SU-DHL-6 (cell line): ENCODE measurements around the gene TTLL11.

Experiments
- H2AFZ ChIP-seq: fragments of 200-600 bp; sonication (generic); 2 replicates; pipeline ENCODE4 v1.6.1; 2014; ENCODE audit warnings: low read depth, mild to moderate bottlenecking, moderate library complexity, mixed read lengths, antibody characterized with exemption, low read length; ENCODE audit not compliant: severe bottlenecking
- H3F3A ChIP-seq: fragments of 200-600 bp; shearing (Covaris generic); 2 replicates; pipeline ENCODE4 v1.6.0; 2016; ENCODE audit warnings: antibody characterized with exemption, mild to moderate bottlenecking; ENCODE audit not compliant: insufficient read depth
- H3K27ac ChIP-seq: fragments of 200-600 bp; sonication (generic); 2 replicates; pipeline ENCODE4 v1.5.1; 2016; ENCODE audit warnings: low read depth, mild to moderate bottlenecking, low read length, moderate library complexity, mixed read lengths
- H3K27me3 ChIP-seq: fragments of 200-600 bp; sonication (generic), shearing (Covaris generic); 2 replicates; pipeline ENCODE4 v1.6.0; 2014; ENCODE audit warnings: mild to moderate bottlenecking, low read length
- H3K36me3 ChIP-seq: fragments of 200-600 bp; sonication (generic); 2 replicates; pipeline ENCODE4 v1.6.1; 2014; ENCODE audit warnings: mild to moderate bottlenecking, low read length, mixed read lengths
- H3K4me2 ChIP-seq: fragments of 300-600, 200-600 bp; shearing (Covaris generic), sonication (generic); 2 replicates; pipeline ENCODE4 v1.6.0; 2014; ENCODE audit warnings: low read length, low read depth, mild to moderate bottlenecking; ENCODE audit not compliant: poor library complexity, severe bottlenecking
- H3K4me3 ChIP-seq: fragments of 200-600 bp; sonication (generic); 2 replicates; pipeline ENCODE4 v1.5.1; 2014; ENCODE audit warnings: antibody characterized with exemption, low read length, mild to moderate bottlenecking, mixed read lengths; ENCODE audit not compliant: insufficient read depth, poor library complexity, severe bottlenecking
- H3K79me2 ChIP-seq: fragments of 200-600 bp; sonication (generic); 2 replicates; pipeline ENCODE4 v1.6.1; 2014; ENCODE audit warnings: mild to moderate bottlenecking, low read length, moderate library complexity; ENCODE audit not compliant: insufficient read depth
- H3K9ac ChIP-seq: fragments of 200-600 bp; sonication (generic); 2 replicates; pipeline ENCODE4 v1.7.0; 2014; ENCODE audit warnings: mild to moderate bottlenecking, low read length
- H3K9me2 ChIP-seq: fragments of 200-600 bp; sonication (generic); replicated peaks from 2 replicates; pipeline ENCODE4 v1.6.1; 2014; ENCODE audit warnings: low read length; ENCODE audit not compliant: insufficient read depth
- H3K9me3 ChIP-seq: fragments of 200-600 bp; sonication (generic); 2 replicates; pipeline ENCODE4 v1.6.1; 2014; ENCODE audit warnings: low read length, mixed read lengths; ENCODE audit not compliant: insufficient read depth
- H4K20me1 ChIP-seq: fragments of 200-600 bp; sonication (generic); 2 replicates; pipeline ENCODE4 v1.6.1; 2014; ENCODE audit warnings: low read depth, mild to moderate bottlenecking, antibody characterized with exemption, low read length, moderate library complexity, mixed read lengths
- EZH2phosphoT487 ChIP-seq: fragments of 200-600 bp; sonication (generic), shearing (Covaris generic); conservative IDR thresholded peaks from 2 replicates; pipeline ENCODE4 v1.6.1; 2018; ENCODE audit warnings: mild to moderate bottlenecking, antibody characterized with exemption, low read length, moderate library complexity, mixed read lengths
- TF ChIP-seq, protein P1 (sequence below): fragments of 200-600 bp; sonication (generic); IDR thresholded peaks from one replicate; pipeline ENCODE4 v1.5.1; 2017; ENCODE audit warnings: antibody characterized with exemption, mild to moderate bottlenecking, low read length, moderate library complexity; ENCODE audit not compliant: insufficient read depth, poor library complexity, severe bottlenecking

Gene TTLL11

DNA sequence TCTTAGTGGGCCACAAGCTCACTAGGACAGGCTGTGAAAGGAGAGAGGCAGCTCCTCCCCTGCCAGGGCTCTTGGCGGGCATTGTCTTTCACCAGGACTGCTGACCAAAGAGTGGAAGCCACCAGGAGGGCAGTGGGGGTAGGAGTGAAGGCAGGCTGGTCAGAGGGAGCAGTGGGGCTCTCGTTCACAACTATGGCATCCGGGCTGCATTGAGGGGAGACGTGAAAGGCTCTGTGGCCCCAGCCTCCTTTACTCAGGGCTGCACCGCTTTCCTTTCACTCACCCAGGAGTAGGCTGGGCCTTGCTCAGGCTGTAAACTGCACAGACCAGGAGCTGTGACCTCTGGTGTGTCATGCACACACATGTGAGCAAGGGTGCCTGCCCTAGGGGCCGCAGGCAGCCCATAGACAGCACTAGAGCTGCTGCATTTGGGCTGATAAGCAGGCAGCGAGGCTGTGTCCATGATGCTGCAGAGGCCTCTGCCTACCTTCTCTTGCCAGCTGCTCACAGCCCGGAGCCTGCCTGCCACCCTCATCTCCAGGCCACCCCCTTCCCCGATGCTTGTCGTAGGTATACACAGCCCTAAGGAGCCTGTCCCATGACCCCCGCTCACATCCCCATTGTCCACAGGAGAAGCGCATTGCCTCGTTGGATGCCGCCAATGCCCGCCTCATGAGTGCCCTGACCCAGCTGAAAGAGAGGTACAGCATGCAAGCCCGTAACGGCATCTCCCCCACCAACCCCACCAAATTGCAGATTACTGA is 311.2 kb downstream of the TTLL11 start:
- H3K9me3 ChIP-seq = no peaks in the 10 kb centered on the region
- H3K9me2 ChIP-seq = no peaks in the 10 kb centered on the region
- H4K20me1 ChIP-seq = no peaks in the 10 kb centered on the region
- TF ChIP-seq EZH2phosphoT487 = no peak
- TF ChIP-seq, protein P1, sequence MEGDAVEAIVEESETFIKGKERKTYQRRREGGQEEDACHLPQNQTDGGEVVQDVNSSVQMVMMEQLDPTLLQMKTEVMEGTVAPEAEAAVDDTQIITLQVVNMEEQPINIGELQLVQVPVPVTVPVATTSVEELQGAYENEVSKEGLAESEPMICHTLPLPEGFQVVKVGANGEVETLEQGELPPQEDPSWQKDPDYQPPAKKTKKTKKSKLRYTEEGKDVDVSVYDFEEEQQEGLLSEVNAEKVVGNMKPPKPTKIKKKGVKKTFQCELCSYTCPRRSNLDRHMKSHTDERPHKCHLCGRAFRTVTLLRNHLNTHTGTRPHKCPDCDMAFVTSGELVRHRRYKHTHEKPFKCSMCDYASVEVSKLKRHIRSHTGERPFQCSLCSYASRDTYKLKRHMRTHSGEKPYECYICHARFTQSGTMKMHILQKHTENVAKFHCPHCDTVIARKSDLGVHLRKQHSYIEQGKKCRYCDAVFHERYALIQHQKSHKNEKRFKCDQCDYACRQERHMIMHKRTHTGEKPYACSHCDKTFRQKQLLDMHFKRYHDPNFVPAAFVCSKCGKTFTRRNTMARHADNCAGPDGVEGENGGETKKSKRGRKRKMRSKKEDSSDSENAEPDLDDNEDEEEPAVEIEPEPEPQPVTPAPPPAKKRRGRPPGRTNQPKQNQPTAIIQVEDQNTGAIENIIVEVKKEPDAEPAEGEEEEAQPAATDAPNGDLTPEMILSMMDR = no peak
- no peaks in the 10 kb centered on the region for H3K79me2 ChIP-seq
- H3K9ac ChIP-seq = no peak overlapping the region
- H3K27ac ChIP-seq = no peak overlapping the region
- H3K27me3 ChIP-seq = no peaks in the 10 kb centered on the region
- H3K4me3 ChIP-seq = no peak overlapping the region
- no peak overlapping the region for H2AFZ ChIP-seq
- no peaks in the 10 kb centered on the region for H3K36me3 ChIP-seq
- no peaks in the 10 kb centered on the region for H3F3A ChIP-seq
- H3K4me2 ChIP-seq = no peak overlapping the region

DNA sequence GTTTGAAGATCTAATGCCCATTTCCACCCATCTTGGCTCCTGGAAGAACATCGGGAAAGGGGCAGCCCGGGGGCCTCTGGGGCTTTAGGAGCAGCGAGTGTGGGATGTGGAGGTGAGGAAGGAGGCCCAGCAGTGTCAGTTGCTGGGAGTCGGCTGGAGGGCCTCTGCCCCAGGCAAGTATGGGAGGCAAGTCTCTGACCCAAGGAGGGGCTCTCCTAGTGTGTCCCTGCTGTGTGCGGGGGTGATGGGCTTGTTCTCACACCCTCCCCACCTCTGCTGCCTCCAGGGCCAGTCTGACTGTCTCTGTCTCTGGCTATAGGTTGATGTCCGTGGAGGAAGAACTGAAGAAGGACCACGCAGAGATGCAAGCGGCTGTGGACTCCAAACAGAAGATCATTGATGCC is 312.0 kb downstream of the TTLL11 start:
- Histone ChIP-seq H3K27me3 (no peaks in the 10 kb centered on the region), H3K4me2 (no peak overlapping the region), H2AFZ (no peak overlapping the region), H4K20me1 (no peaks in the 10 kb centered on the region), H3K9me2 (no peaks in the 10 kb centered on the region), H3K4me3 (no peak overlapping the region), H3K9me3 (no peaks in the 10 kb centered on the region), H3F3A (no peaks in the 10 kb centered on the region), H3K36me3 (no peaks in the 10 kb centered on the region), H3K79me2 (no peaks in the 10 kb centered on the region), H3K9ac (no peak overlapping the region), H3K27ac (no peak overlapping the region)
- TF ChIP-seq, protein P1 = no peak
- no peak for TF ChIP-seq EZH2phosphoT487

DNA sequence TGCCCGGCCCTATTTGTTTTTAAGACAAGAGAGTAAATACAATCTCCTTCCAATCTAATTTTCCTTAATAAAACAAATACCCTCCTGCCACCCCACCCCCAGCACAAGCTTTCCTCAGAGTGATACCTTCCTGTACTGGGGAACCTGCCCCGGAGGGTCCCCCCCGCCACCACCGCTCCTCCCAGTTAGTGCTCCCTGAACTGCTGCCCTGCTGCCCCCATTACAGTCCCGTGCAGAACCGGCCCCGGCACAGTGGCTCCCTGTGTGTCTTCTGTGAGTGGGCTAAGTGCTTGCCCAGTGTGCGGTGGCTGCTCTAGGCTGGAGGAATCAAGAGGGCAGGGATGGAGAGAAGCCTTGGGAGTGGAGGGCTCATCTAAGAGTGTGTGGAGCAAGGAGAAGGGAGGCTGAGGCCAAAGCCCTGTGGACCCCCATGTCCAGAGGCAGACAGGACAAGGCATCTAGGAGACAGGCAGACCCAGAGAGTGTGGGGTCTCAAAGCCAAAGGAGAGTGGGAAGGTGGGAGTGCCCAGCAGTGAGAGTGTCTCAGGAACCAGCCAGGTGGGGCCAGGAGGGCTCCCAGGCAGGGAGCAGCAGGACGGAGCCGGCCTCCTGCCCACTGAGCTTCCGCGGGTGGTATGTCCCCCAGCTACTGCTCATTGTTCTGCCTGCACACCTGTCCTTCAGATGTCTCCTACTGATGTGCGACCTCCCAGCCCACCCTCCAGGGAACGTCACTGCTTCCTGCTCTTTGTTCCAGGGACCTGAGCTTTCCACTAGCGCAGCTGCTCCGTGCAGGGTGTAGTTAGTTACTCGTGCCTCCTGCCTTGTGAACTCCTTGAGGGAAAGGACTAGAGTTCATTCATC is 312.7 kb downstream of the TTLL11 start:
- no peak for TF ChIP-seq EZH2phosphoT487
- TF ChIP-seq, protein P1 = no peak
- Histone ChIP-seq H3K27ac (no peak overlapping the region), H3F3A (no peaks in the 10 kb centered on the region), H3K79me2 (no peaks in the 10 kb centered on the region), H3K4me3 (no peak overlapping the region), H3K36me3 (no peaks in the 10 kb centered on the region), H3K9me2 (no peaks in the 10 kb centered on the region), H2AFZ (no peak overlapping the region), H3K4me2 (no peak overlapping the region), H3K27me3 (no peaks in the 10 kb centered on the region), H3K9me3 (no peaks in the 10 kb centered on the region), H3K9ac (no peak overlapping the region), H4K20me1 (no peaks in the 10 kb centered on the region)
